Measurements from ENCODE around the gene KCNQ5.

KCNQ5 gene

GRCh38 chr6:72740135-72740534 lies 118.3 kb downstream of the KCNQ5 start:
- DNase-seq (ENCODE audit: low read depth): no peak
- no peak for TF ChIP-seq CTCF (IDR thresholded peaks at IDR 0.05; ENCODE audit: low read depth, low read length, missing control alignments)
- in situ Hi-C loops (cut with HindIII; ENCODE audit: low sequenced_read_pairs): no loop called here
- no peak overlapping the region for H3K4me3 ChIP-seq (ENCODE audit: low read depth, low read length)

- DNase-seq (ENCODE audit: low read depth): no peak
- no peak for TF ChIP-seq CTCF (IDR thresholded peaks at IDR 0.05; ENCODE audit: low read depth, low read length, missing control alignments)
- H3K4me3 ChIP-seq (ENCODE audit: low read depth, low read length): no peak overlapping the region
- in situ Hi-C loops (cut with HindIII; ENCODE audit: low sequenced_read_pairs): no loop called here
Measured at GRCh38 chr6:72741083-72741482, 119.2 kb downstream of the KCNQ5 start.

GRCh38 chr6:72742001-72742673 lies 120.3 kb downstream of the KCNQ5 start:
- in situ Hi-C loops (cut with HindIII; ENCODE audit: low sequenced_read_pairs): no loop called here
- DNase-seq (ENCODE audit: low read depth): no peak
- no peak for TF ChIP-seq CTCF (IDR thresholded peaks at IDR 0.05; ENCODE audit: low read depth, low read length, missing control alignments)
- H3K4me3 ChIP-seq (ENCODE audit: low read depth, low read length): no peak overlapping the region

GRCh38 chr6:72746276-72746675 lies 124.4 kb downstream of the KCNQ5 start:
- in situ Hi-C loops (cut with HindIII; ENCODE audit: low sequenced_read_pairs): no loop called here
- H3K4me3 ChIP-seq (ENCODE audit: low read depth, low read length): no peak overlapping the region
- no peak for TF ChIP-seq CTCF (IDR thresholded peaks at IDR 0.05; ENCODE audit: low read depth, low read length, missing control alignments)
- no peak for DNase-seq (ENCODE audit: low read depth)

GRCh38 chr6:72748759-72749158 lies 126.9 kb downstream of the KCNQ5 start:
- DNase-seq (ENCODE audit: low read depth): peak; percentile 90
- in situ Hi-C loops (cut with HindIII; ENCODE audit: low sequenced_read_pairs): no loop called here
- TF ChIP-seq CTCF (IDR thresholded peaks at IDR 0.05; ENCODE audit: low read depth, low read length, missing control alignments): no peak
- no peak overlapping the region for H3K4me3 ChIP-seq (ENCODE audit: low read depth, low read length)

- no peak overlapping the region for H3K4me3 ChIP-seq (ENCODE audit: low read depth, low read length)
- TF ChIP-seq CTCF (IDR thresholded peaks at IDR 0.05; ENCODE audit: low read depth, low read length, missing control alignments): no peak
- no peak for DNase-seq (ENCODE audit: low read depth)
- in situ Hi-C loops (cut with HindIII; ENCODE audit: low sequenced_read_pairs): loop anchor here (5.0 kb wide), 1 partner anchor 53 kb away; no protein-coding TSS in a partner anchor
Measured at GRCh38 chr6:72755752-72756151, 133.9 kb downstream of the KCNQ5 start.

Data from astrocyte of the cerebellum (primary cell).